Stomach smooth muscle (tissue), 2 donors: ENCODE data around the gene EYA2.
"Not testable (repeated sequence)": the region's sequence is repeated elsewhere in the genome, so short reads cannot be mapped to it uniquely, and the experiment has no call there.

Experiments
- H3K27ac ChIP-seq: one replicate; pipeline ENCODE4 v1.7.0; 2013; ENCODE audit warnings: mild to moderate bottlenecking, low read length, inconsistent platforms
- H3K27me3 ChIP-seq, 2 donors: one replicate each; pipeline ENCODE4 v1.7.0; 2013; ENCODE audit warnings: low read length in 2 of 2; ENCODE audit not compliant: insufficient read depth in 2 of 2, control insufficient read depth in 1 of 2
- H3K36me3 ChIP-seq, 2 donors: one replicate each; pipeline ENCODE4 v1.7.0; 2013; ENCODE audit warnings: low read length in 2 of 2; ENCODE audit not compliant: control insufficient read depth in 2 of 2, insufficient read depth in 2 of 2
- H3K4me1 ChIP-seq: one replicate; pipeline ENCODE4 v1.7.0; 2013; ENCODE audit warnings: low read length; ENCODE audit not compliant: control insufficient read depth, insufficient read depth
- H3K4me3 ChIP-seq, 2 donors: one replicate each; pipeline ENCODE4 v1.7.0; 2013; ENCODE audit warnings: low read length in 2 of 2
- H3K9ac ChIP-seq, 2 donors: one replicate each; pipeline ENCODE4 v1.7.0; 2013; ENCODE audit warnings: low read length in 2 of 2, mild to moderate bottlenecking in 1 of 2
- H3K9me3 ChIP-seq, 2 donors: one replicate each; pipeline ENCODE4 v1.7.0; 2013; ENCODE audit warnings: low read length in 2 of 2; ENCODE audit not compliant: control insufficient read depth in 2 of 2
- donor health status: healthy.
- donor health status: Pancreatic carcinoma.

The EYA2 gene

GRCh38 chr20:47173596-47174216 is 279.1 kb downstream of the EYA2 start:
- Histone ChIP-seq H3K27ac (no peak overlapping the region), H3K36me3 (no peaks in the 10 kb centered on the region), H3K9me3 (no peaks in the 10 kb centered on the region), H3K4me3 (no peak overlapping the region), H3K4me1 (no peaks in the 10 kb centered on the region), H3K27me3 (peaks cover 3 to 10% of the 10 kb centered on the region in 2 donors), H3K9ac (no peak overlapping the region)

GRCh38 chr20:47174456-47175243 is 280.0 kb downstream of the EYA2 start:
- no peak overlapping the region for H3K4me3 ChIP-seq
- H3K27me3 ChIP-seq: peaks cover 0 to 10% of the 10 kb centered on the region in 2 donors
- no peak overlapping the region for H3K27ac ChIP-seq
- no peaks in the 10 kb centered on the region for H3K9me3 ChIP-seq
- no peaks in the 10 kb centered on the region for H3K36me3 ChIP-seq
- H3K9ac ChIP-seq: no peak overlapping the region
- no peaks in the 10 kb centered on the region for H3K4me1 ChIP-seq

- Histone ChIP-seq H3K27ac (no peak overlapping the region), H3K4me3 (no peak overlapping the region), H3K9ac (no peak overlapping the region), H3K36me3 (no peaks in the 10 kb centered on the region), H3K27me3 (peaks cover 0 to 10% of the 10 kb centered on the region in 2 donors), H3K9me3 (no peaks in the 10 kb centered on the region), H3K4me1 (no peaks in the 10 kb centered on the region)
Observed at GRCh38 chr20:47175493-47175892, 280.9 kb downstream of the EYA2 start.

- H3K9me3 ChIP-seq, H3K9ac ChIP-seq, H3K27me3 ChIP-seq, H3K4me1 ChIP-seq, H3K36me3 ChIP-seq, H3K4me3 ChIP-seq, H3K27ac ChIP-seq: not testable (repeated sequence)
Observed at GRCh38 chr20:47176217-47176616, 281.6 kb downstream of the EYA2 start.

GRCh38 chr20:47178277-47178676 is 283.6 kb downstream of the EYA2 start:
- no peak overlapping the region for H3K9ac ChIP-seq
- no peak overlapping the region for H3K27ac ChIP-seq
- H3K36me3 ChIP-seq: no peaks in the 10 kb centered on the region
- H3K27me3 ChIP-seq: peaks cover 0 to 5% of the 10 kb centered on the region in 2 donors
- H3K4me3 ChIP-seq: no peak overlapping the region
- H3K9me3 ChIP-seq: peaks cover 0 to 3% of the 10 kb centered on the region in 2 donors
- no peaks in the 10 kb centered on the region for H3K4me1 ChIP-seq

GRCh38 chr20:47178851-47179250 is 284.2 kb downstream of the EYA2 start:
- H3K36me3 ChIP-seq: no peaks in the 10 kb centered on the region
- no peak overlapping the region for H3K4me3 ChIP-seq
- H3K9ac ChIP-seq: no peak overlapping the region
- H3K27me3 ChIP-seq: peaks cover 0 to 5% of the 10 kb centered on the region in 2 donors
- no peak overlapping the region for H3K27ac ChIP-seq
- no peaks in the 10 kb centered on the region for H3K4me1 ChIP-seq
- peaks cover 0 to 3% of the 10 kb centered on the region in 2 donors for H3K9me3 ChIP-seq

- Histone ChIP-seq H3K36me3 (no peaks in the 10 kb centered on the region), H3K9me3 (peaks cover 0 to 3% of the 10 kb centered on the region in 2 donors), H3K27ac (no peak overlapping the region), H3K4me3 (no peak overlapping the region), H3K9ac (no peak overlapping the region), H3K4me1 (no peaks in the 10 kb centered on the region), H3K27me3 (peaks cover 0 to 5% of the 10 kb centered on the region in 2 donors)
Observed at GRCh38 chr20:47179267-47179666, 284.6 kb downstream of the EYA2 start.

- Histone ChIP-seq H3K27ac (no peak overlapping the region), H3K36me3 (no peaks in the 10 kb centered on the region), H3K9ac (no peak overlapping the region), H3K9me3 (peaks cover 0 to 3% of the 10 kb centered on the region in 2 donors), H3K4me3 (no peak overlapping the region), H3K27me3 (no peaks in the 10 kb centered on the region), H3K4me1 (no peaks in the 10 kb centered on the region)
Observed at GRCh38 chr20:47181056-47181862, 286.6 kb downstream of the EYA2 start.

- Histone ChIP-seq H3K27ac (no peak overlapping the region), H3K9me3 (peaks cover 0 to 3% of the 10 kb centered on the region in 2 donors), H3K4me3 (no peak overlapping the region), H3K9ac (no peak overlapping the region), H3K4me1 (no peaks in the 10 kb centered on the region), H3K27me3 (no peaks in the 10 kb centered on the region), H3K36me3 (no peaks in the 10 kb centered on the region)
Observed at GRCh38 chr20:47183367-47183766, 288.7 kb downstream of the EYA2 start.

GRCh38 chr20:47187450-47188195 is 293.0 kb downstream of the EYA2 start:
- H3K9me3 ChIP-seq: no peaks in the 10 kb centered on the region
- H3K36me3 ChIP-seq: no peaks in the 10 kb centered on the region
- H3K9ac ChIP-seq: no peak overlapping the region
- no peaks in the 10 kb centered on the region for H3K4me1 ChIP-seq
- H3K27me3 ChIP-seq: peaks cover 3 to 6% of the 10 kb centered on the region in 2 donors
- no peak overlapping the region for H3K4me3 ChIP-seq
- no peak overlapping the region for H3K27ac ChIP-seq
